Esophagus squamous epithelium (tissue), 5 donors: ENCODE data around the gene MIPOL1. TPM values are rescaled to one million over a fixed set of nuclear protein-coding genes. Genes with fewer than 3 reads are reported as not detected.
"Not testable (repeated sequence)": the region's sequence is repeated elsewhere in the genome, so short reads cannot be mapped to it uniquely, and the experiment has no call there.

Experiments used
- DNase-seq: peaks from one replicate; lab custom pipeline; 2025; lab: John Stamatoyannopoulos, UW
- H3K27ac ChIP-seq, 4 donors: fragments of 200-600 bp; sonication (generic); one replicate each; pipeline ENCODE4 v1.5.1; 2016 to 2019; ENCODE audit warnings: mild to moderate bottlenecking in 1 of 4
- H3K27me3 ChIP-seq, 4 donors: fragments of 200-600 bp; sonication (generic); 1 replicate in 3 of 4; 2 replicates in 1 of 4; pipeline versions ENCODE4 v1.5.1 to v1.6.0; 2017 to 2021; ENCODE audit warnings: antibody characterized with exemption in 1 of 4
- H3K36me3 ChIP-seq, 3 donors: fragments of 200-600 bp; sonication (generic); one replicate each; pipeline ENCODE4 v1.5.1; 2016 to 2019
- H3K4me1 ChIP-seq, 3 donors: fragments of 200-600 bp; sonication (generic); one replicate each; pipeline ENCODE4 v1.5.1; 2017 to 2019
- H3K4me3 ChIP-seq, 4 donors: fragments of 200-600 bp; sonication (generic); 1 replicate in 3 of 4; 2 replicates in 1 of 4; pipeline ENCODE4 v1.5.1; 2016 to 2019; ENCODE audit warnings: mild to moderate bottlenecking in 2 of 4, moderate library complexity in 1 of 4
- H3K9me3 ChIP-seq, 3 donors: fragments of 200-600 bp; sonication (generic); one replicate each; pipeline ENCODE4 v1.5.1; 2016 to 2019
- POLR2A ChIP-seq, 4 donors: fragments of 450-650 bp; IDR thresholded peaks; one replicate each; pipeline ENCODE4 v1.6.1; 2017; ENCODE audit warnings: antibody characterized with exemption in 4 of 4, mild to moderate bottlenecking in 4 of 4, moderate library complexity in 3 of 4
- WGBS, 2 donors: methylation state at CpG; one replicate each; pipeline ENCODE4 v1.1.5; 2018; 5-methylcytosine and 5-hydroxymethylcytosine counted together
- intact Hi-C: fragments of 100-400 bp; cut with DNase I; formaldehyde crosslinking; loops from one replicate; pipeline ENCODE4 v1.15.0; 2022
- total RNA-seq, 4 donors: library from RNA; depleted of rRNA; stranded (reverse); fragments of >200 nt; gene quantifications; one replicate each; pipeline ENCODE4 v1.1.0, GENCODE V29; 2016
- TF ChIP-seq, protein P1 (sequence below), 6 experiments: fragments of 450-650 bp in 4 of 6; fragments of 200-600 bp in 2 of 6; sonication (generic) in 2 of 6; IDR thresholded peaks; one replicate each; pipeline ENCODE4 v1.5.1; 2016 to 2019; ENCODE audit warnings: antibody characterized with exemption in 6 of 6, mild to moderate bottlenecking in 4 of 6, moderate library complexity in 4 of 6
- donor health status: DM: yes; HTN: yes; CAD: no.

Gene MIPOL1
- total RNA-seq, 4 donors from 2014 or later: 4.9 to 13.7 (median 7.1) TPM

DNA sequence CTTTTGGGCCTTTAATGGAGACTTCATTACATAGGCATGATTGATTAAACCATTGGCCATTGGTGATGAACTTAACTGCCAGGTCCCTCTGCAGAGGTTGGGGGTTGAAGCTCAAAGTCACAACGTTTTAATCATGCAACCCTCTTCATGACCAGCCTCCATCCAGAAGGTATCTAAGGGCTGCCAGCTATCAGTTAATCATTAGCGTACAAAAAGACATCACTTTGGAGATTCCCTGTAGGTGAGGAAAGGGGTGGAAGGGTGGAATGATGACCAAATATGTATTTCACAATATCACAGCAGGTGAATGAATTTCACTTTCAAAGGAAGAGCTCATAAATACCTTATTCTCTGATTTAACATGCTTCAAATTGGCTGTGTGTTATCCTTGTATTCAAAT, 92.0 kb downstream of the MIPOL1 start:
- intact Hi-C loops: no loop called here
- WGBS, 2 donors: 45 to 54% methylated on average over 2 of the region's 2 CpGs
- H3K4me3 ChIP-seq: no peak overlapping the region

DNA sequence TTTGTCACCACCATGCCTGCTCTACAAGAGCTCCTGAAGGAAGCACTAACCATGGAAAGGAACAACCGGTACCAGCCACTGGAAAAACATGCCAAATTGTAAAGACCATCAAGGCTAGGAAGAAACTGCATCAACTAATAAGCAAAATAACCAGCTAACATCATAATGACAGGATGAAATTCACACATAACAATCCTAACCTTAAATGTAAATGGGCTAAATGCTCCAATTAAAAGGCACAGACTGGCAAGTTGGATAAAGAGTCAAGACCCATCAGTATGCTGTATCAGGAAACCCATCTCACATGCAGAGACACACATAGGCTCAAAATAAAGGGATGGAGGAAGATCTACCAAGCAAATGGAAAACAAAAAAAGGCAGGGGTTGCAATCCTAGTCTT, 97.5 kb downstream of the MIPOL1 start:
- intact Hi-C loops, H3K4me1 ChIP-seq, H3K9me3 ChIP-seq, DNase-seq, H3K4me3 ChIP-seq, H3K27ac ChIP-seq, H3K27me3 ChIP-seq: not testable (repeated sequence)
- 92 to 93% methylated on average over 1 of the region's 1 CpG for WGBS, 2 donors
- peaks cover 0 to 21% (median 0%) of the 10 kb centered on the region in 3 donors for H3K36me3 ChIP-seq

More for the DNA sequence above, 92.0 kb downstream of the MIPOL1 start:
- Histone ChIP-seq H3K27ac (no peak overlapping the region), H3K4me1 (no peaks in the 10 kb centered on the region), H3K9me3 (peaks cover 0 to 8% (median 5%) of the 10 kb centered on the region in 3 donors), H3K36me3 (peaks cover 0 to 57% (median 0%) of the 10 kb centered on the region in 3 donors), H3K27me3 (no peaks in the 10 kb centered on the region)
- DNase-seq: no peak
- TF ChIP-seq, protein P1, sequence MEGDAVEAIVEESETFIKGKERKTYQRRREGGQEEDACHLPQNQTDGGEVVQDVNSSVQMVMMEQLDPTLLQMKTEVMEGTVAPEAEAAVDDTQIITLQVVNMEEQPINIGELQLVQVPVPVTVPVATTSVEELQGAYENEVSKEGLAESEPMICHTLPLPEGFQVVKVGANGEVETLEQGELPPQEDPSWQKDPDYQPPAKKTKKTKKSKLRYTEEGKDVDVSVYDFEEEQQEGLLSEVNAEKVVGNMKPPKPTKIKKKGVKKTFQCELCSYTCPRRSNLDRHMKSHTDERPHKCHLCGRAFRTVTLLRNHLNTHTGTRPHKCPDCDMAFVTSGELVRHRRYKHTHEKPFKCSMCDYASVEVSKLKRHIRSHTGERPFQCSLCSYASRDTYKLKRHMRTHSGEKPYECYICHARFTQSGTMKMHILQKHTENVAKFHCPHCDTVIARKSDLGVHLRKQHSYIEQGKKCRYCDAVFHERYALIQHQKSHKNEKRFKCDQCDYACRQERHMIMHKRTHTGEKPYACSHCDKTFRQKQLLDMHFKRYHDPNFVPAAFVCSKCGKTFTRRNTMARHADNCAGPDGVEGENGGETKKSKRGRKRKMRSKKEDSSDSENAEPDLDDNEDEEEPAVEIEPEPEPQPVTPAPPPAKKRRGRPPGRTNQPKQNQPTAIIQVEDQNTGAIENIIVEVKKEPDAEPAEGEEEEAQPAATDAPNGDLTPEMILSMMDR (IDR thresholded peaks at IDR 0.05): no peak
- no peak for TF ChIP-seq POLR2A (IDR thresholded peaks at IDR 0.05)

DNA sequence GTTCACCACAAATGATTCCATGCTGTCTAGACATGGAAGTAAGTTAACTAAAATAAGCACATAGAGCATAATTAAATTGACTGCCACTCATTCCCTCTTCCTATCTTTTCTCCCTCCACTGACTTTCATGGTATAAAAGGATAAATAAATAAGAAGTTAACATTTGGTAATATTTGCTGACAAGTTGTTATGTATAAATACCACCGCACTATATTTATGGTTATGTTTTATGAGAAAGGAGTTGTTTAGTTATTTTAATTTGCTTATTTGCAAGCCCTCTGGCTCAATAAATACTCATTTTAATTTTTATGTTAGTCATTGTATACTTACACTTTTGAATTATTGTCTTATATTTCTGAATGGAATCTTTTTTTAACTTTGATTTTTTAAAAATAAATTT, 113.5 kb downstream of the MIPOL1 start:
- no peak for DNase-seq
- 100% methylated on average over 1 of the region's 1 CpG for WGBS, 2 donors
- Histone ChIP-seq H3K27me3 (no peaks in the 10 kb centered on the region), H3K4me1 (no peaks in the 10 kb centered on the region), H3K4me3 (no peak overlapping the region), H3K36me3 (peaks cover 0 to 10% (median 0%) of the 10 kb centered on the region in 3 donors), H3K27ac (no peak overlapping the region), H3K9me3 (no peaks in the 10 kb centered on the region)
- TF ChIP-seq, protein P1 (IDR thresholded peaks at IDR 0.05): no peak
- TF ChIP-seq POLR2A (IDR thresholded peaks at IDR 0.05): no peak
- intact Hi-C loops: no loop called here

DNA sequence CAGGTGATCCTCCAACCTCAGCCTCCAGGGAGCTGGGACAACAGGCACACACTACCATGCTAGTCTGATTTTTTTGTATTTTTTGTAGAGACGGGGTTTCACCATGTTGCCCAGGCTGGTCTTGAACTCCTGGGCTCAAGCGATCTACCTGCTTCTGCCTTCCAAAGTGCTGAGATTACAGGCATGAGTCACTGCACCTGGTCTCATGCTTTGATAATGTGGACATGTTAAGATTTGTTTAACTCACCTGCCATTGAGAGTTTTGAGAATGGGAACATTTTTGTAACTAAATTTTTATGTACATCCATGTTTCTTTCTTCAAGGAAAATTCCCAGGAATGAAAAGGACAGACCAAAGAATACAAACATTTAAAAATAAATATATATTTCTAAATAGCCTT, 121.2 kb downstream of the MIPOL1 start:
- 61 to 66% methylated on average over 2 of the region's 2 CpGs for WGBS, 2 donors
- DNase-seq: no peak
- H3K4me1 ChIP-seq: no peaks in the 10 kb centered on the region
- intact Hi-C loops: no loop called here
- no peaks in the 10 kb centered on the region for H3K9me3 ChIP-seq
- no peak overlapping the region for H3K4me3 ChIP-seq
- no peaks in the 10 kb centered on the region for H3K27me3 ChIP-seq
- no peak overlapping the region for H3K27ac ChIP-seq
- TF ChIP-seq, protein P1 (IDR thresholded peaks at IDR 0.05): no peak
- TF ChIP-seq POLR2A (IDR thresholded peaks at IDR 0.05): no peak
- peaks cover 0 to 4% (median 0%) of the 10 kb centered on the region in 3 donors for H3K36me3 ChIP-seq

DNA sequence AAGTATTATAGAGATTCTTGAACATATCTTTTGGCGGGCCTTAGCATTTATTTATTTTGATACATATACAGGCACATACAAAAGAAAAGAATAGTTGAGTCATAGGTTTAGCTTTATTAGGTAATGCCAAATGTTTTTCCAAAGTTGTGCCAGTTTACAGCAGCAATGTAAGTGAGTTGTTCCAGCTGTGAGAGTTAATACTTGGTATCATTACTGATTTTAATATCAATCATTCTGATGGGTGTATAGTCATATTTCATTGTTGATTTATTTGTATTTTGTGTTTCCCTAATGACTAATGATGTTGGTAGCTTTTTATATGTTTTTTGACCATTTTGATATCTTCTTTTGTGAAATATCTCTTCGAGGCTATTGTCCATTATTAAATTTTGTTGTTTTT, 122.4 kb downstream of the MIPOL1 start:
- TF ChIP-seq, protein P1 (IDR thresholded peaks at IDR 0.05): no peak
- no peak for TF ChIP-seq POLR2A (IDR thresholded peaks at IDR 0.05)
- no peaks in the 10 kb centered on the region for H3K9me3 ChIP-seq
- WGBS, 2 donors: 68 to 92% methylated on average over 2 of the region's 2 CpGs
- no peaks in the 10 kb centered on the region for H3K36me3 ChIP-seq
- no peak overlapping the region for H3K27ac ChIP-seq
- DNase-seq: no peak
- no peaks in the 10 kb centered on the region for H3K27me3 ChIP-seq
- H3K4me3 ChIP-seq: no peak overlapping the region
- intact Hi-C loops: no loop called here
- H3K4me1 ChIP-seq: no peaks in the 10 kb centered on the region

DNA sequence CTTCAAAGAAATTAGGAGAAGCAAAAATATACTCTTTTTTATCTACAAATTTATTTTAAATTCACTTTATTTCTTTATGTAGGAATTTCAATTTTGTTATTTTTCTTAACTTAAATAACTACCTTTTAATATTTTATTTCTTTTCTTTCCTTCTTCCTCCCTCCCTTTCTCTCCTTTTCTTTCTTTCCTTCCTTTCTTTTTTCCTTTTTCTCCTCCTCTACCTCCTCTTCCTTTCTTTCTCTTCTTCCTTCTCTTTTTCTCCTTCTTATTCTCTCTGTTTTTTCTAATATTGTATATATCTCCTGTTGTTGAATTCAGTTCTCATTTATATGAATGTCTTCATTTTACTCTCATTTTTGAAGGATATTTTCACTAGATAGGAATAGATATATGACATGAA, 127.6 kb downstream of the MIPOL1 start:
- H3K27me3 ChIP-seq: no peaks in the 10 kb centered on the region
- no peak overlapping the region for H3K27ac ChIP-seq
- no peaks in the 10 kb centered on the region for H3K4me1 ChIP-seq
- no peaks in the 10 kb centered on the region for H3K9me3 ChIP-seq
- H3K36me3 ChIP-seq: no peaks in the 10 kb centered on the region
- intact Hi-C loops: no loop called here
- DNase-seq: no peak
- H3K4me3 ChIP-seq: no peak overlapping the region
- TF ChIP-seq, protein P1 (IDR thresholded peaks at IDR 0.05): no peak
- TF ChIP-seq POLR2A (IDR thresholded peaks at IDR 0.05): no peak
